Fibroblast of the conjunctiva (primary cell): ENCODE results near the gene RIPOR2.
"Not testable (repeated sequence)": the region's sequence is repeated elsewhere in the genome, so short reads cannot be mapped to it uniquely, and the experiment has no call there.

Source experiments
- DNase-seq: peaks from one replicate; pipeline ENCODE4 v3.0.0-alpha.2; 2010; ENCODE audit warnings: low read depth

RIPOR2 gene

DNA sequence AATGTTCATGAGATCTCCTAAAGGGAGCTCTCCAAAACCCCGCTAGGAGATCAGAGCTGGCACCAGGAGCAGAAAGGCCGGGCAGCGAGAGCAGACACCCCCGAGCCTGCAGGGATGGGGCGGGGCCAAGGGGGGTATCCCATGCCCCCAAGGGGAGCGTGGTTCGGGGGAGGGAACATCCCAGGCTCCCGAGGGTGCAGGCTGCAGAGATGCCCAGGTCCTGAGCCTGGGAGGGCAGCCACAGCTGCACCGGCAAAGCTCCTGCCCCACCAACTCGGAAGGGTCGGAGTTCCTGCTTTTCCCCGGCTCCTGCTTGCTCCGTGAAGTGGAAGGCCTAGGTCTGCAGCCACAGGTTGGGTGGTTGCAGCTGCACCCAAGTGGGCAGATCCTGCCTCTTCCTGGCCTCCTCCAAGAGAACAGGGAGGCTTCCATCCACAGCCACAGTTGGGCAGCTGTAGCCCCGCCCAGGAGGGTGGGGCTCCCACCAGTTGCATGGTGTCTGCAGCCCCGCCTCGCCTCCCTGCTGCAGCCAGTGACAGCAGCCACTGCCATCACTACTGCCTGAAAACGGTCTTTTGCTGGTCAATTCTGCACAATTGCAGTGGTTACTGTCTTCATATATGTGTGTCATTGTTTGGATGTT, 174.4 kb downstream of the RIPOR2 start:
- no peak for DNase-seq

DNA sequence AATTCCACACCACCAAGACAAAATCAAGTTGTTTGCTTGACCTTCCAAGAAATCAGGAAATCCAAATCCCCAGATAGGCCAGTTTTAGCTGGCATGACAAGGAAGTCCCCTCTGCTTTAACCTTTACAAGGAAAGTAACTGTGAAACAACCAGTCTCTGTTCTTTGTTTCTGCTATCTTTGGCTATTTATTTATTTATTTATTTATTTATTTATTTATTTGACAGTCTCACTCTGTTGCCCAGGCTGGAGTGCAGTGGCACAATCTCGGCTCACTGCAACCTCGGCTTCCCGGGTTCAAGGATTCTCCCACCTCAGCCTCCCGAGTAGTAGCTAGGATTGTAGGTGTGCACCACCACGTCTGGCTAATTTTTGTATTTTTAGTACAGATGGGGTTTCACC, 175.6 kb downstream of the RIPOR2 start:
- no peak for DNase-seq

DNA sequence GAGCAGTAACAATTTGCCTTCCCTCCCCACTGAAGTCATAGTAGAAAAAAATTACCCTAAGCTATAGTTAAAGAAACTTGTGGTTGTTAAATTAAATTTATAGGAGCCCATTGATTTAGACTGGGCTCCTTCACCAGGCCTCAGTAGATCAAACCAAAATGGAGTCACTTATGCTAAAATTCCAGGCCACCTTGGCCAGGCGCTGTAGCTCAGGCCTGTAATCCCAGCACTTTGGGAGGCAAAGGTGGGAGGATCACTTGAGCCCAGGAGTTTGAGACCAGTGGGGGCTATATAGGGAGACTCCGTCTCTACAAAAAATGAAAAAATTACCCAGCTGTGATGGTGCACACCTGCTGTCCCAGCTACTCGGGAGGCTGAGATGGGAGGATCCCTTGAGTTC, 176.0 kb downstream of the RIPOR2 start:
- DNase-seq: no peak

DNA sequence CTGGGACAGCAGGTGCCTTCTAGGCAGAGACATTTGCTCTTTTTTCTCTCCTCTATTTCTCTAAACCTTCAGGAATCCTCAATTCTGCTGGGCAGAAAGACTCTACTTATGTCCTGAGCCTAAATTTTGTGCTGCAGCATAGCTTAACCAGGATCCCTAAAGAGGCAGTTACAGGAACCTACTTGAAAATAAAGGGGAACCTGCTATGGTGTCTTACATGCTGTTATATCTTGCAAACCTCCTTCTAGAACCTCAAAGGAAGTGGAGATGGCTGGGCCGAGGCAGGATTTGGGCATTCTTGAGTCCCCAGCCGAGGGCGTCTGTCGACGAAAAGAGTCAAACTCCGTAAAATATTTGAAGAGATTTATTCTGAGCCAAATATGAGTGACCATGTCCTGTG, 178.1 kb downstream of the RIPOR2 start:
- DNase-seq: no peak

DNA sequence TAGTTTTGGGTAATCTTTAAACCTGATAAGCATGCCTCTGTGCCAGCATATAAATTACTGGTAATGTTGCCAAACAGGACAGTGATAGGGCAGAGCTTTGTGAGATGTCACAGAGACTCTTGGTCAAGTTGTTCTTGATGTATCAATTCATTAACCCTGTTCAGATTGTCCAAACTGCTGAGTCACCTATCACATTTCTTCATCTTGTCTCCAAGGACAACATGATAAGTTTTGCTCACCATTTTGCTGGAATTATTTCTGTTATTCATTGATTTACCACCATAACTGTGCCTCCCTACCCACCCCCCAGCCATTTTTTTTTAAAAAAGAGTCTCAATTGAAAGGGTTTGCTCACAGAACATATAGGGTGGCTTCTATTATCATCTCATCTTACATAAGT, 180.5 kb downstream of the RIPOR2 start:
- no peak for DNase-seq

DNA sequence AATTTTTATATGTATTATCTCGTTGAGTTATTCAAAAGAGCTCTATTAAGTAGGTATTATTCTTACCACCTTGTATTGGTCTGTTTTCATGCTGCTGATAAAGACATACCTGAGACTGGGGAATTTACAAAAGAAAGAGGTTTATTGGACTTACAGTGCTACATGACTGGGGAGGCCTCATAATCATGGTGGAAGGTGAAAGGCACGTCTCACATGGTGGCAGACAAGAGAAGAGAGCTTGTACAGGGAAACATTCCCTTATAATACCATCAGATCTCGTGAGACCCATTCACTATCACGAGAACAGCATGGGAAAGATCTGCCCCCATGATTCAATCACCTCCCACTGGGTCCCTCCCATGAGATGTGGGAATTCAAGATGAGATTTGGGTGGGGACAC, 181.4 kb downstream of the RIPOR2 start:
- not testable (repeated sequence) for DNase-seq
